Measurements from ENCODE around the gene YIPF2.

The YIPF2 gene

GRCh38 chr19:10874024-10874423 lies 54.4 kb downstream of the YIPF2 start:
- DNase-seq (ENCODE audit: low read depth), result no peak

GRCh38 chr19:10872546-10873107 lies 55.8 kb downstream of the YIPF2 start:
- DNase-seq (ENCODE audit: low read depth), result no peak

Measured in stimulated activated CD8-positive, alpha-beta memory T cell treated with anti-CD3 and anti-CD28 coated beads, Interleukin-15, amount 100 ng/mL, for 1 hour (primary cell).